ENCODE results near the gene PLA2G4D.

PLA2G4D gene

GRCh38 chr15:42021593-42021992 lies 72.8 kb downstream of the PLA2G4D start:
- no peak for DNase-seq (ENCODE audit: low read depth)

- DNase-seq (ENCODE audit: low read depth): no peak
Observed at GRCh38 chr15:42020713-42021273, 73.6 kb downstream of the PLA2G4D start, which contains the start of gene PLA2G4E. PLA2G4E (minus strand) TSS chr15:42021042; CDS start chr15:42021030, 12 bp downstream.

- DNase-seq (ENCODE audit: low read depth): no peak
Observed at GRCh38 chr15:42018306-42019224, 75.8 kb downstream of the PLA2G4D start.

Data from activated T-cell treated with anti-CD3 and anti-CD28 coated beads for 48 hours (primary cell).